Activated naive CD4-positive, alpha-beta T cell treated with anti-CD3 and anti-CD28 coated beads, Interleukin-2, amount 50 U/mL, for 72 hours (primary cell): ENCODE measurements around the gene CRELD1. TPM values are rescaled to one million over a fixed set of nuclear protein-coding genes. Genes with fewer than 3 reads are reported as not detected.
"Not testable (repeated sequence)": the region's sequence is repeated elsewhere in the genome, so short reads cannot be mapped to it uniquely, and the experiment has no call there.

ENCODE experiments used
- ATAC-seq, 2 donors: fragments of 150-1000 bp; cut with Tn5 transposase; 2 replicates each; pipeline ENCODE4 v1.10.0; 2021; ENCODE audit warnings: mild to moderate bottlenecking in 2 of 2, moderate library complexity in 2 of 2
- DNase-seq, 2 donors: peaks; one replicate each; pipeline ENCODE4 v3.0.0; 2021 to 2022; ENCODE audit warnings: low spot score in 2 of 2
- H3K27ac Mint-ChIP-seq, 2 donors: one replicate each; pipeline ENCODE4 v1.8.0; 2022; ENCODE audit warnings: mild to moderate bottlenecking in 2 of 2, mixed read lengths in 2 of 2
- H3K36me3 Mint-ChIP-seq, 2 donors: one replicate each; pipeline ENCODE4 v1.8.0; 2022; ENCODE audit warnings: mixed read lengths in 2 of 2
- H3K9me3 Mint-ChIP-seq, 2 donors: one replicate each; pipeline ENCODE4 v1.8.0; 2022; ENCODE audit warnings: mixed read lengths in 2 of 2
- total RNA-seq, 2 donors: library from RNA; stranded (reverse); gene quantifications; one replicate each; pipeline ENCODE4 v1.2.3, GENCODE V29; 2022

CRELD1 gene
- total RNA-seq, 2 donors from 2014 or later = 23.8 to 25.0 TPM

GRCh38 chr3:9900965-9901415 is 32.6 kb upstream of the CRELD1 start:
- not testable (repeated sequence) for DNase-seq, H3K36me3 Mint-ChIP-seq, H3K9me3 Mint-ChIP-seq, ATAC-seq
- H3K27ac Mint-ChIP-seq = peak overlapping the region in 1 of 2 donors; percentile 15

GRCh38 chr3:9901967-9902366 is 31.7 kb upstream of the CRELD1 start:
- peak; percentile 63 to 79 for ATAC-seq
- Mint-ChIP-seq H3K9me3 (no peaks in the 10 kb centered on the region), H3K36me3 (no peaks in the 10 kb centered on the region), H3K27ac (peak overlapping the region in 1 of 2 donors; percentile 60)
- DNase-seq = no peak

DNA sequence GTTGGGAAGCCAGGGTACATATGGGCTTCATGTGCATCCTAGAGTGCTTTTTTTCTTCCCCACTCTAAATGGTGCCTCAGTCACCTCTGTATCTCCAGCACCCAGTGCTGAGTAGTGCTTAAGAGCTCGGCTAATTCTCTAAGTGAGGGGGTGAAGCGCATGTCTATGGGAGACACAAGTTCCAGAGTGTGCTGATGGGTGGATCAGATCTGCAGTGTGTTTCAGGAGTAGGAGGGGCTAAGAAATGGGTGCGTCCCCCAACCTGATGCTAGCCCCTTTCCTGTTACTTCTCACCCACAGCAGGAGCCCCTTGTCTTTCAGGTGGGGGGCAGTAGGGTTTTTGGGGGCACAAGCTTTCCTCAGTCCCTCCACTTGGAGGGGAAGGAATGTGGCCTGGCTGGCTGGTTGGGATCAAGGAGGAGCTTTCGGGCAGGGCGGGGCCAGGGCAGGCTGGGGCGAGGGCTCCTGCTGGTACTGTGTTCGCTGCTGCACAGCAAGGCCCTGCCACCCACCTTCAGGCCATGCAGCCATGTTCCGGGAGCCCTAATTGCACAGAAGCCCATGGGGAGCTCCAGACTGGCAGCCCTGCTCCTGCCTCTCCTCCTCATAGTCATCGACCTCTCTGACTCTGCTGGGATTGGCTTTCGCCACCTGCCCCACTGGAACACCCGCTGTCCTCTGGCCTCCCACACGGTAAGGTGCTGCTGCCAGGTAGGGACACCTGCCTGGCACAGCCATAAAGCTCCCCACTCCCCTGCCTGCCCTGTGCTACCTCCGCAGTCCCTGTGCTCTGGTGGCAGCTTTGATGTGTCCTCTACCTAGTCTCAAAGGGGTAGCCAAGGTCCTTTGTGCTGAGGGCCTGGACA is 31.0 kb upstream of the CRELD1 start, which contains the start of gene IL17RE:
Gene IL17RE, plus strand, starts transcription at position 477 of the 866 bp plus-strand sequence. Its CDS starts 85 bp downstream, at position 562.
- Mint-ChIP-seq H3K9me3 (no peaks in the 10 kb centered on the region), H3K36me3 (no peaks in the 10 kb centered on the region), H3K27ac (peak within 1 kb of the TSS; percentile 73 to 83)
- ATAC-seq (peak; percentile 30 to 54), DNase-seq (no peak)

- H3K27ac Mint-ChIP-seq = peak overlapping the region; percentile 73 to 83
- DNase-seq (no peak), ATAC-seq (peak in 1 of 2 donors; percentile 38)
- no peaks in the 10 kb centered on the region for H3K9me3 Mint-ChIP-seq
- H3K36me3 Mint-ChIP-seq = no peaks in the 10 kb centered on the region
Measured at GRCh38 chr3:9903238-9903624, 30.4 kb upstream of the CRELD1 start.

DNA sequence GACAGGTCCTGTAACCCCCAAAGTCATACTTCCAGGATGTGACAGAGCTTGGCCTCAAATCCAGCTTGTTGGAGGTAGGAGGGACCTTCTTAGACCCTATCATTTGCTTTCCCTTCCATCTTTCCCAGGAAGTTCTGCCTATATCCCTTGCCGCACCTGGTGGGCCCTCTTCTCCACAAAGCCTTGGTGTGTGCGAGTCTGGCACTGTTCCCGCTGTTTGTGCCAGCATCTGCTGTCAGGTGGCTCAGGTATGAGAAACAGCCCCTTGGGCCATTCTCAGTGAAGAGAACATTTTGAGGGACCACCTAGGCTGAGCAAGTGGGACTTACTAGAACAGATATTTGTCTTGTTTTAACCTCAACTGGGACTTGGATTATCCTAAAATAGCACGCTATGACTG is 29.7 kb upstream of the CRELD1 start:
- no peaks in the 10 kb centered on the region for H3K36me3 Mint-ChIP-seq
- ATAC-seq (no peak), DNase-seq (no peak)
- no peaks in the 10 kb centered on the region for H3K9me3 Mint-ChIP-seq
- H3K27ac Mint-ChIP-seq = no peak overlapping the region

DNA sequence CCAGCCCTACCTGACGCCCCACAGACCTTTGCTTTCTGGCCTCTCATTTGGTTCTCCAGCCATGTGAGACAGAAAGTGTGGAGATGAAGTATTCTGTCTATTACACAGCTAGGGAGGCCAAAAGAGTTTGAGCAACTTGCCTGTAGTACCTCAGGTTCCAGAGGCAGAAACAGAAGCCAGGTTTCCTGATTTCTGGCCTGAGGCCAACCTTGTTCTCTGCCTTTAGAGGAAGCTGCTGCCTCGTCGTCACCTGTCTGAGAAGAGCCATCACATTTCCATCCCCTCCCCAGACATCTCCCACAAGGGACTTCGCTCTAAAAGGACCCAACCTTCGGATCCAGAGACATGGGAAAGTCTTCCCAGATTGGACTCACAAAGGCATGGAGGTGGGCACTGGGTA is 27.2 kb upstream of the CRELD1 start:
- no peak overlapping the region for H3K27ac Mint-ChIP-seq
- no peak for DNase-seq
- ATAC-seq = no peak
- no peaks in the 10 kb centered on the region for H3K36me3 Mint-ChIP-seq
- H3K9me3 Mint-ChIP-seq = no peaks in the 10 kb centered on the region

GRCh38 chr3:9908286-9908685 is 25.3 kb upstream of the CRELD1 start:
- no peak for DNase-seq
- Mint-ChIP-seq H3K36me3 (no peaks in the 10 kb centered on the region), H3K9me3 (no peaks in the 10 kb centered on the region), H3K27ac (no peak overlapping the region)
- no peak for ATAC-seq

GRCh38 chr3:9909221-9910013 is 24.2 kb upstream of the CRELD1 start:
- Mint-ChIP-seq H3K36me3 (no peaks in the 10 kb centered on the region), H3K27ac (no peak overlapping the region), H3K9me3 (no peaks in the 10 kb centered on the region)
- DNase-seq = no peak
- ATAC-seq = peak in 1 of 2 donors; percentile 64

GRCh38 chr3:9911863-9912262 is 21.8 kb upstream of the CRELD1 start:
- Mint-ChIP-seq H3K36me3 (no peaks in the 10 kb centered on the region), H3K9me3 (no peaks in the 10 kb centered on the region), H3K27ac (no peak overlapping the region)
- DNase-seq (no peak), ATAC-seq (no peak)

GRCh38 chr3:9912294-9912935 is 21.2 kb upstream of the CRELD1 start:
- no peak overlapping the region for H3K27ac Mint-ChIP-seq

GRCh38 chr3:9913601-9914000 is 20.0 kb upstream of the CRELD1 start:
- Mint-ChIP-seq H3K9me3 (no peaks in the 10 kb centered on the region), H3K27ac (no peak overlapping the region), H3K36me3 (no peaks in the 10 kb centered on the region)
- no peak for DNase-seq
- no peak for ATAC-seq

More at GRCh38 chr3:9912294-9912935, 21.2 kb upstream of the CRELD1 start:
- ATAC-seq = no peak
- no peak for DNase-seq
- Mint-ChIP-seq H3K36me3 (no peaks in the 10 kb centered on the region), H3K9me3 (no peaks in the 10 kb centered on the region)

DNA sequence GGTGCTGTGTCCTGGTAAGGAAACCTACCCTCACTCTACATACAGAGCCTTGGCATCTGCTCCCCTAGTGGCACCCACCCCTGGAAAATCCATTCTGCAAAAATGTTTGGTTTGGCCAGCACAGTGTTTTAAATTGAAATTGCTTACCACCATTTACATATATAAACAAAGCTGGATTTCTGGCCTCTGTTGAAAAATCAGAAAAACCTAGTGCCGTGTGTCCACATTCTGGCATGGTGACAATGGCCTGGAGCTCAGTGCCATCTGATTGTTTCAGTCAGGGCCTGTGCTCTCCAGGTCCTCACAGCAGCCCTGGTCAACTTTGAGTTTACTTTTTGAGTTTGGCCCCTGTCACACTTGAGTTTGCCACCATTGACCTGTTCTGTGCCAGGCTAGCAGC is 19.6 kb upstream of the CRELD1 start:
- DNase-seq = no peak
- Mint-ChIP-seq H3K36me3 (no peaks in the 10 kb centered on the region), H3K27ac (no peak overlapping the region), H3K9me3 (no peaks in the 10 kb centered on the region)
- no peak for ATAC-seq

DNA sequence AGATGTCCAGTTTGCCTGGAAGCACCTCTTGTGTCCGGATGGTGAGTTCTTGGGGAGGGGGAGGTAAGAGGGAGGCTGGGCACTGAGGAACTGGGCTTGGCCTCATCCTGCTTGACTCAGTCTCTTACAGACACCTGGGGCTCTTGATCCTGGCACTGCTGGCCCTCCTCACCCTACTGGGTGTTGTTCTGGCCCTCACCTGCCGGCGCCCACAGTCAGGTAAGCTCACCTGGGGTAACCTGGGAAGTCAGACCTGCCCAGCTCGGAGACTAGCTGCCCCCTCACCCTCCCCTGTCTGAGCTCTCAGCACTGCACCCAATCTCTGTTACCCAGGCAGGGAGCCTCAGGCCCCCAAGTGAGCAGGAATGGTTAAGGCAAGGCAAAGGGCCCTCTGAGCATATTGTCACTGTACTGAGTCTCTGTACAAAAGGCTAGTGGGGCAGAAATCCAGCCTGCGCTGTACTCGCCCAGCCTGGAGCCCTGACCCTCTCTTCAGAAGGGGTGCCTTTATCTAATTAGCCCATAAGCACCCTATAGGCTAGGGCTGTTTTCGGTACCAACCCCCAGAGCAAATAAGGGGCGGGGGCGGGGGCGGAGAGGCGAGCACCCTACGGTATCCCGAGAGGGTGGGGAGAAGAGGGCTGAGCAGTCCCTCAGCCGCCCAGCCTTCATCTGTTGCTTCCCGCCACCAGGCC is 18.9 kb upstream of the CRELD1 start:
- H3K9me3 Mint-ChIP-seq = no peaks in the 10 kb centered on the region
- no peaks in the 10 kb centered on the region for H3K36me3 Mint-ChIP-seq
- ATAC-seq = peak in 1 of 2 donors; percentile 68
- DNase-seq = no peak
- H3K27ac Mint-ChIP-seq = no peak overlapping the region

DNA sequence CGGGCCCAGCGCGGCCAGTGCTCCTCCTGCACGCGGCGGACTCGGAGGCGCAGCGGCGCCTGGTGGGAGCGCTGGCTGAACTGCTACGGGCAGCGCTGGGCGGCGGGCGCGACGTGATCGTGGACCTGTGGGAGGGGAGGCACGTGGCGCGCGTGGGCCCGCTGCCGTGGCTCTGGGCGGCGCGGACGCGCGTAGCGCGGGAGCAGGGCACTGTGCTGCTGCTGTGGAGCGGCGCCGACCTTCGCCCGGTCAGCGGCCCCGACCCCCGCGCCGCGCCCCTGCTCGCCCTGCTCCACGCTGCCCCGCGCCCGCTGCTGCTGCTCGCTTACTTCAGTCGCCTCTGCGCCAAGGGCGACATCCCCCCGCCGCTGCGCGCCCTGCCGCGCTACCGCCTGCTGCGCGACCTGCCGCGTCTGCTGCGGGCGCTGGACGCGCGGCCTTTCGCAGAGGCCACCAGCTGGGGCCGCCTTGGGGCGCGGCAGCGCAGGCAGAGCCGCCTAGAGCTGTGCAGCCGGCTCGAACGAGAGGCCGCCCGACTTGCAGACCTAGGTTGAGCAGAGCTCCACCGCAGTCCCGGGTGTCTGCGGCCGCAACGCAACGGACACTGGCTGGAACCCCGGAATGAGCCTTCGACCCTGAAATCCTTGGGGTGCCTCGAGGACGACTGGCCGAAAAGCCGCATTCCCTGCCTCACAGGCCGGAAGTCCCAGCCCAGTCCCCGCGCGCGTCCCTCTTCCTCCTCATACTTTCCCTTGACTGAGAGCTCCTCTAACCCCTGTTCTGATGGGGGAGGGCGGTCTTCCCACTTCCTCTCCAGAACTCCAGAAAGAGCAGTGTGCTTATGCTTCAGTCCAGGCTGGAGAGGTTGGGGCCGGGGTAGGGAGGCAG is 18.1 kb upstream of the CRELD1 start:
- DNase-seq = peak in 1 of 2 donors; percentile 37
- no peak overlapping the region for H3K27ac Mint-ChIP-seq

GRCh38 chr3:9916346-9916733 is 17.3 kb upstream of the CRELD1 start:
- H3K36me3 Mint-ChIP-seq = no peaks in the 10 kb centered on the region
- no peaks in the 10 kb centered on the region for H3K9me3 Mint-ChIP-seq
- DNase-seq (no peak), ATAC-seq (no peak)
- no peak overlapping the region for H3K27ac Mint-ChIP-seq

More for the DNA sequence above, 18.1 kb upstream of the CRELD1 start:
- Mint-ChIP-seq H3K9me3 (no peaks in the 10 kb centered on the region), H3K36me3 (no peaks in the 10 kb centered on the region)
- ATAC-seq = peak; percentile 53 to 61
